Effector CD4-positive, alpha-beta T cell (primary cell): Measurements from ENCODE around the gene LCE4A.

Experiments
- DNase-seq: peaks from one replicate; pipeline ENCODE4 v3.0.0-alpha.2; 2020

LCE4A gene

DNA sequence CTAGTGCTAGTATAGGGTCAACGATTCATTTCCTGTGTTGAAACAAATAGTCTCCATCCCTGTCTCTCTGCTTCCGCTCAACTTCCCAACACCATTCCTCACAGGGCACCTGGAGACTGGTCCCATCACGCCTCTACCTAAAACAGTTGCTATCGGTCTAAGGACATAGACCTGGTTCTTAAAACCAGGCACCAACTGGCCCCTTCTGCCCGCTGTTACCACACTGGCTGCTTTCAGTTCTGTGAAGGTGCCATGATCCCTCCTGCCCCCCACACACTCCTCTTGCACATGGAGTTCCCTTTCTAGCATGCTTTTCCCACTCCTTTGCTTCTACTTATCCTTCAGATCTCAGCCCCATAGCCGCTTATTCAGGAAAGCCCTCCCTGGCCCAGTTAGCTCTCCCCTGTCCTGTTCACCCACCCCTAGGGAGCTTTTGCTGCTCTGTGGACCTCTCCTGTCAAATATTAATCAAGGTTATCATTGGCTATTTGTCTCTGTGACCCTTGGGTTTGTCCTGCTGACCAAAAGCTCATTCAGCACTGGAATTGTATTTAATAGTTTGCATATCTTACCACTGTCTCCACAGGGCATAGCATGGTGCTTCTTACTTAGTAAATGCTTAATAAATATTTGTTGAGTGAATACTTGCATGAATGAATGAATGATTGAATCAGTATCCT lies 37.9 kb downstream of the LCE4A start:
- DNase-seq, result no peak

DNA sequence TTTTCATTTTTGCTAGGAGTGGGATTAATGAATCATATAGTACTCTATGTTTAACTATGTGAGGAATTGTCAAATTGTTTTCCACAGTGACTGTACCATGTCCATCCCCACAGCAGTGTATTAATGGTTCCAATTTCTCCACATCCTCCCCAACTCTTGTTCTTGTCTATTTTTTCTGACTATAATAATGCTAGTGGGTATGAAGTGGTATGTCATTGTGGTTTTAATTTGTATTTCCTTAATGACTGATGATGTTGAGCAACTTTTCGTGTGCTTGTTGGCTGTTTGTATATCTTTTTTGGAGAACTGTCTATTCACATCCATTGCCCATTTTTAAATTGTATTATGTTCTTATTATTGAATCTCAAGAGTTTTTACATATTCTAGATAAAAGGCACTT lies 39.9 kb downstream of the LCE4A start:
- no peak for DNase-seq

DNA sequence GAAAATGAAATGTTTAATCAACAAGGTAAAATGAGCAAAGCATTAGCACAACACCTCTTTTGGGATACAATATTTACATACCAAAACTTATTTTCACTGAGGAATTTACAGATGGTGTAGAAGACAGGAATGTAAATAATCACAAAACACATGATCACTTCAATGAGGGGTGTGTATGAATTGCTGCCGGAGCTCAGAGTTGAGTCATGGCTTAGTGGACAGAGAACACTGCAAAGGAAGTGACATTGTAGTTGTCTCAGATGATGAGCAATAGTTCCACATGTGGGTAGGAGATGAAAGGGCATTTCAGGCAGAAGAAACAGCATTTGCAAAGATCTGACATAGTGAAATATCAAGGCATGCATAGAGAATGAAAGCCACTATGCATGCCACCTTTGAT lies 44.3 kb downstream of the LCE4A start:
- no peak for DNase-seq

DNA sequence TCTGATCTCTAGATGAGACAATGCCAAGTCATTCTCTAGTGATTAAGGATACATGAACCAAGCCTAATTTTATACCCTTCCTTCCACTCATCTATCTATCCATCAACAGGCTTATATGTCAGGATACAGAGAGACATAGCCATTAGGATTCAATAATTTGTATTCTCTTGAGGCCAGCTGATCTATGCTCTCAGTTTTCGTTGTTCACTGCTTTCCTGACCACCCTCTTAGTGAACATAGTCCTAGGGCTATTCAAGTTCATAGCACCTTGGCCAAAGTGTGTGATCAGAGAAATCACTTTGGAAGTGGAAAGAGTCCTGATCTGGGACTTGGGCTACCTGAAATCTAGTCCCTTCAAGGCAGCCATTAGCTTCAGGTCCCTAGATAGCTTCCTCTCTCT lies 45.6 kb downstream of the LCE4A start:
- DNase-seq, result no peak

DNA sequence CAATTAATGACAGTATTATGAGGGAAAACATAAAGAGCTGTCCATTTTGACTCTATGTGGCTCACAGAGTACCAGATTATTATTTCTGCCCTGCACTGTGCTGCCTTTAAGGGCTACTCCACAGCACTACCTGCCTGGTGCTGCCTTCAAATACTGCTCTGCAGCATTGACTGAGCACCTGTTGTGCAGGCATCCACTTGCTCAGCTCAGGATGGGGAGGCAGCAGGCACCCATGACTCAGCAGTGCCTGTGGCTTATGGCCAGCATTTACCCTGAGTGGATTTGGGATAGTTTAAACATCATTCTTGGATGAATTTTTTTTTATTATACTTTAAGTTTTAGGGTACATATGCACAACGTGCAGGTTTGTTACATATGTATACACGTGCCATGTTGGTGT lies 48.9 kb downstream of the LCE4A start:
- DNase-seq, result no peak

DNA sequence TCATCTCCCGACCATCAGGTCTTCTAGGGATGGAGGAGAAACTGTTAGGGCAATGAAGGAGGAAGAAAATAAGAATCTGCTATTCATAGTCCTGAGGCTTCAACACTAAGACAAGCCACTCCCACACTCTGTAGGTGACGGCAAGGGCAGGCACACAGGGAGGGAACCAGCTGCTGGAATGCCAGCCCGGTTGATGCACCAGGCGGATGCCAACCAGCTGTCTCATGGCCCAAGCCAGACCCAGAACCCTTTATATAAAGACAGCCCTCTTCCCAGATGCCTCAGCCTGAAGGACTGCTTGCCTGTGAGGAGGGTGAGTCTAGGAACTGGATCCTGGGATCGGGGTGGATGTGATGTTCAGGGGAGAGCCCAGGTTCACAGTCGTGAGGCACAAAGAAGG lies 49.8 kb downstream of the LCE4A start, which contains the start of gene KPRP:
Gene KPRP, plus strand, starts transcription at position 279 of the 400 bp plus-strand sequence. CDS start 1,564 bp downstream, outside the sequence.
- DNase-seq, result no peak

DNA sequence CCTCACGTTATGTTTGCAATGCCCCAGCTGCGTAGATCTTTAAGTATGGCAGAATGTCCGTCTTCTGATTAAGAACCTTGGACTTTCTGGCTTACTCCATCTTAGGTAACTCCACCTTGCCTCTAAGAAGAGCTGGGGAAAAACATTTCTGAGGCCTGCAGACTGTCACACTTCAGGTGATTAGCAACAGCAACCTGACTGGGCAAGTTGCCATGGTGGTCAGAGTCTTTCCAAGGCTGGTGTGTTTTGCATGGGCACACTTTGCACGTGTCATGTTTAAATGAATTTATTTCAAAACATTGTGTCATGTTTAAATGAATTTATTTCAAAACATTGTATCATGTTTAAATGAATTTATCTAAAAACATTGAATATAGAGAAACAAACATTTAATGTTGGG lies 50.7 kb downstream of the LCE4A start:
- no peak for DNase-seq
